HepG2 (cell line): ENCODE results near the gene ACKR4.

ENCODE experiments used
- BCL6 ChIP-seq: IDR thresholded peaks from 2 replicates; pipeline ENCODE4 v1.6.1; 2016; ENCODE audit warnings: missing genetic modification reagents, missing compliant biosample characterization
- CTCF ChIP-seq: sonication (generic); formaldehyde crosslinking; IDR thresholded peaks from 2 replicates; pipeline ENCODE4 v1.5.0; 2020; ENCODE audit warnings: mild to moderate bottlenecking, missing genetic modification reagents, moderate library complexity
- HNF4A ChIP-seq: sonication (generic); formaldehyde crosslinking; IDR thresholded peaks from 2 replicates; pipeline ENCODE4 v1.4.0; 2020; ENCODE audit warnings: missing genetic modification reagents
- MEIS1 ChIP-seq: sonication (generic); formaldehyde crosslinking; IDR thresholded peaks from 2 replicates; pipeline ENCODE4 v1.9.0; 2021; ENCODE audit warnings: mild to moderate bottlenecking, missing genetic modification reagents, moderate library complexity, borderline replicate concordance
- NR1H2 ChIP-seq: sonication (generic); formaldehyde crosslinking; IDR thresholded peaks from 2 replicates; pipeline ENCODE4 v1.8.1; 2022; ENCODE audit warnings: low read depth, missing genetic modification reagents, borderline replicate concordance
- PAX8 ChIP-seq: sonication (generic); formaldehyde crosslinking; IDR thresholded peaks from 2 replicates; pipeline ENCODE4 v1.8.0; 2022; ENCODE audit warnings: mild to moderate bottlenecking, missing genetic modification reagents, borderline replicate concordance
- PRDM15 ChIP-seq: sonication (generic); formaldehyde crosslinking; IDR thresholded peaks from 2 replicates; pipeline ENCODE4 v1.4.0; 2020; ENCODE audit warnings: missing genetic modification reagents
- UBTF ChIP-seq: sonication (generic); formaldehyde crosslinking; IDR thresholded peaks from 2 replicates; pipeline ENCODE4 v1.4.0; 2020; ENCODE audit warnings: mild to moderate bottlenecking, missing genetic modification reagents
- ZNF362 ChIP-seq: sonication (generic); formaldehyde crosslinking; IDR thresholded peaks from 2 replicates; pipeline ENCODE4 v1.4.0; 2020; ENCODE audit warnings: missing genetic modification reagents, mild to moderate bottlenecking, borderline replicate concordance
- ZNF552 ChIP-seq: sonication (generic); formaldehyde crosslinking; IDR thresholded peaks from 2 replicates; pipeline ENCODE4 v1.9.0; 2022; ENCODE audit warnings: missing genetic modification reagents, mild to moderate bottlenecking, borderline replicate concordance
- ZNF660 ChIP-seq: sonication (generic); formaldehyde crosslinking; IDR thresholded peaks from 2 replicates; pipeline ENCODE4 v1.5.1; 2020; ENCODE audit warnings: mild to moderate bottlenecking, low read depth, missing genetic modification reagents, borderline replicate concordance

GRCh38 chr3:132593241-132593946 lies 3.7 kb upstream of the ACKR4 start:
- TF ChIP-seq ZNF552 (CRISPR knock-in tag) (no peak), CTCF (CRISPR knock-in tag) (no peak), UBTF (CRISPR knock-in tag) (no peak), ZNF660 (no peak), ZNF362 (CRISPR knock-in tag) (no peak), NR1H2 (CRISPR knock-in tag) (no peak), PRDM15 (no peak), MEIS1 (CRISPR knock-in tag) (no peak), HNF4A (no peak), BCL6 (CRISPR knock-in tag) (no peak), PAX8 (CRISPR knock-in tag) (no peak)
